Activated T-cell treated with anti-CD3 and anti-CD28 coated beads, Interleukin-2, amount 50 U/mL, for 72 hours (primary cell): ENCODE results near the gene ULBP2. TPM values are rescaled to one million over a fixed set of nuclear protein-coding genes. Genes with fewer than 3 reads are reported as not detected.
"Not testable (repeated sequence)": the region's sequence is repeated elsewhere in the genome, so short reads cannot be mapped to it uniquely, and the experiment has no call there.

Experiments
- ATAC-seq, 2 donors: fragments of 150-1000 bp; cut with Tn5 transposase; replicated peaks in 1 of 2; 2 replicates each; pipeline ENCODE4 v1.10.0; 2021; ENCODE audit warnings: moderate library complexity in 2 of 2, mild to moderate bottlenecking in 1 of 2
- DNase-seq, 2 donors: peaks; one replicate each; pipeline ENCODE4 v3.0.0; 2021 to 2022; ENCODE audit warnings: mixed read lengths in 1 of 2
- H3K27ac Mint-ChIP-seq: one replicate; pipeline ENCODE4 v1.8.0; 2022; ENCODE audit warnings: mild to moderate bottlenecking, moderate library complexity, mixed read lengths
- H3K27me3 Mint-ChIP-seq: one replicate; pipeline ENCODE4 v1.8.0; 2022; ENCODE audit warnings: low read depth, mixed read lengths
- H3K36me3 Mint-ChIP-seq, 2 donors: one replicate each; pipeline ENCODE4 v1.8.0; 2022; ENCODE audit warnings: mixed read lengths in 2 of 2, mild to moderate bottlenecking in 1 of 2; ENCODE audit not compliant: insufficient read depth in 2 of 2
- H3K4me1 Mint-ChIP-seq: one replicate; pipeline ENCODE4 v1.8.0; 2022; ENCODE audit warnings: low read depth, mixed read lengths
- H3K4me3 Mint-ChIP-seq, 2 donors: one replicate each; pipeline ENCODE4 v1.8.0; 2022; ENCODE audit warnings: mild to moderate bottlenecking in 2 of 2, mixed read lengths in 2 of 2, moderate library complexity in 2 of 2
- H3K9me3 Mint-ChIP-seq, 2 donors: one replicate each; pipeline ENCODE4 v1.8.0; 2022; ENCODE audit warnings: mixed read lengths in 2 of 2
- total RNA-seq, 2 donors: library from RNA; stranded (reverse); gene quantifications; one replicate each; pipeline ENCODE4 v1.2.3, GENCODE V29; 2022

The ULBP2 gene
- total RNA-seq, 2 donors from 2014 or later, result 1.00 to 1.5 TPM

- Mint-ChIP-seq H3K9me3 (no peaks in the 10 kb centered on the region), H3K4me1 (peaks cover 18% of the 10 kb centered on the region), H3K4me3 (no peak overlapping the region), H3K36me3 (no peaks in the 10 kb centered on the region), H3K27ac (no peak overlapping the region), H3K27me3 (peaks cover 93% of the 10 kb centered on the region)
- DNase-seq, result no peak
- no peak for ATAC-seq
These were observed 35.4 kb downstream of the ULBP2 start for GRCh38 chr6:149977221-149977620.

- Mint-ChIP-seq H3K27me3 (peaks cover 97% of the 10 kb centered on the region), H3K9me3 (no peaks in the 10 kb centered on the region), H3K4me3 (no peak overlapping the region), H3K4me1 (peaks cover 18% of the 10 kb centered on the region), H3K27ac (no peak overlapping the region), H3K36me3 (no peaks in the 10 kb centered on the region)
- DNase-seq, result no peak
- no peak for ATAC-seq
These were observed 36.8 kb downstream of the ULBP2 start for GRCh38 chr6:149978610-149979009.

- no peak overlapping the region for H3K27ac Mint-ChIP-seq
- H3K9me3 Mint-ChIP-seq, result no peaks in the 10 kb centered on the region
- H3K4me3 Mint-ChIP-seq, result no peak overlapping the region
- ATAC-seq (no peak), DNase-seq (no peak)
- peaks cover 13% of the 10 kb centered on the region for H3K4me1 Mint-ChIP-seq
- H3K27me3 Mint-ChIP-seq, result peaks cover 96% of the 10 kb centered on the region
- H3K36me3 Mint-ChIP-seq, result peaks cover 0 to under 1% of the 10 kb centered on the region in 2 donors
These were observed 37.5 kb downstream of the ULBP2 start for GRCh38 chr6:149979293-149979692.

- Mint-ChIP-seq H3K4me3 (no peak overlapping the region), H3K4me1 (peaks cover 8% of the 10 kb centered on the region), H3K9me3 (peaks cover 0 to 2% of the 10 kb centered on the region in 2 donors), H3K27me3 (peaks cover 96% of the 10 kb centered on the region), H3K36me3 (peaks cover 2 to 9% of the 10 kb centered on the region in 2 donors), H3K27ac (no peak overlapping the region)
- ATAC-seq (no peak), DNase-seq (no peak)
These were observed 41.3 kb downstream of the ULBP2 start for GRCh38 chr6:149983145-149983544.

- Mint-ChIP-seq H3K9me3 (peaks cover 0 to 5% of the 10 kb centered on the region in 2 donors), H3K27me3 (peaks cover 98% of the 10 kb centered on the region), H3K36me3 (peaks cover 5 to 14% of the 10 kb centered on the region in 2 donors), H3K4me3 (no peak overlapping the region), H3K4me1 (peaks cover 18% of the 10 kb centered on the region), H3K27ac (no peak overlapping the region)
- DNase-seq (no peak), ATAC-seq (no peak)
These were observed 43.0 kb downstream of the ULBP2 start for GRCh38 chr6:149984773-149985172.

GRCh38 chr6:149985481-149985937 lies 43.7 kb downstream of the ULBP2 start:
- H3K27me3 Mint-ChIP-seq, result peaks cover 98% of the 10 kb centered on the region
- H3K4me3 Mint-ChIP-seq, result no peak overlapping the region
- H3K4me1 Mint-ChIP-seq, result peaks cover 25% of the 10 kb centered on the region
- DNase-seq (no peak), ATAC-seq (peak in 1 of 2 donors; percentile 21)
- H3K27ac Mint-ChIP-seq, result no peak overlapping the region
- peaks cover 7 to 15% of the 10 kb centered on the region in 2 donors for H3K36me3 Mint-ChIP-seq
- H3K9me3 Mint-ChIP-seq, result peaks cover 0 to 5% of the 10 kb centered on the region in 2 donors

GRCh38 chr6:149987602-149988107 lies 45.8 kb downstream of the ULBP2 start:
- Mint-ChIP-seq H3K36me3 (peaks cover 7 to 15% of the 10 kb centered on the region in 2 donors), H3K4me3 (no peak overlapping the region), H3K9me3 (peaks cover 0 to 5% of the 10 kb centered on the region in 2 donors), H3K4me1 (peaks cover 40% of the 10 kb centered on the region), H3K27ac (no peak overlapping the region), H3K27me3 (peaks cover 99% of the 10 kb centered on the region)
- ATAC-seq (no peak), DNase-seq (no peak)

- Mint-ChIP-seq H3K4me3 (peak overlapping the region; percentile 77 to 85), H3K9me3 (peaks cover 0 to 5% of the 10 kb centered on the region in 2 donors), H3K27ac (no peak overlapping the region), H3K4me1 (peaks cover 40% of the 10 kb centered on the region), H3K27me3 (peaks cover 99% of the 10 kb centered on the region), H3K36me3 (peaks cover 7 to 15% of the 10 kb centered on the region in 2 donors)
- DNase-seq (no peak), ATAC-seq (no peak)
These were observed 46.9 kb downstream of the ULBP2 start for GRCh38 chr6:149988550-149989346.

- DNase-seq, result no peak
- H3K27ac Mint-ChIP-seq, result no peak overlapping the region
These were observed 48.4 kb downstream of the ULBP2 start for GRCh38 chr6:149990212-149990660.

GRCh38 chr6:149990661-149991471 lies 49.1 kb downstream of the ULBP2 start:
- ATAC-seq (peak; percentile 67 to 71), DNase-seq (peak; percentile 42 to 44)
- Mint-ChIP-seq H3K9me3 (peaks cover 0 to 5% of the 10 kb centered on the region in 2 donors), H3K36me3 (peaks cover 7 to 13% of the 10 kb centered on the region in 2 donors), H3K4me1 (peaks cover 33% of the 10 kb centered on the region), H3K27me3 (peaks cover 99% of the 10 kb centered on the region), H3K27ac (peak overlapping the region; percentile 4), H3K4me3 (peak overlapping the region; percentile 77 to 85)

More at GRCh38 chr6:149990212-149990660, 48.4 kb downstream of the ULBP2 start:
- peak in 1 of 2 donors; percentile 6 for ATAC-seq
- peaks cover 0 to 5% of the 10 kb centered on the region in 2 donors for H3K9me3 Mint-ChIP-seq
- H3K4me3 Mint-ChIP-seq, result peak overlapping the region; percentile 77 to 85
- peaks cover 7 to 13% of the 10 kb centered on the region in 2 donors for H3K36me3 Mint-ChIP-seq
- H3K4me1 Mint-ChIP-seq, result peaks cover 39% of the 10 kb centered on the region
- H3K27me3 Mint-ChIP-seq, result peaks cover 99% of the 10 kb centered on the region

- peak; percentile 76 to 83 for ATAC-seq
- Mint-ChIP-seq H3K27ac (peak overlapping the region; percentile 4), H3K36me3 (peaks cover 7 to 13% of the 10 kb centered on the region in 2 donors), H3K4me1 (peaks cover 32% of the 10 kb centered on the region), H3K27me3 (peaks cover 99% of the 10 kb centered on the region), H3K4me3 (peak overlapping the region; percentile 77 to 85)
- not testable (repeated sequence) for H3K9me3 Mint-ChIP-seq, DNase-seq
These were observed 49.6 kb downstream of the ULBP2 start for GRCh38 chr6:149991472-149991795.

- DNase-seq, result no peak
These were observed 50.0 kb downstream of the ULBP2 start for GRCh38 chr6:149991838-149992237.

More at GRCh38 chr6:149991838-149992237, 50.0 kb downstream of the ULBP2 start:
- Mint-ChIP-seq H3K9me3 (peaks cover 0 to 5% of the 10 kb centered on the region in 2 donors), H3K36me3 (peaks cover 7 to 13% of the 10 kb centered on the region in 2 donors), H3K27ac (no peak overlapping the region), H3K4me1 (peaks cover 32% of the 10 kb centered on the region), H3K27me3 (peaks cover 99% of the 10 kb centered on the region), H3K4me3 (peak overlapping the region in 1 of 2 donors; percentile 77)
- ATAC-seq, result no peak
